Pancreas (tissue), 10 donors: ENCODE data around the gene ASIC2. TPM values are rescaled to one million over a fixed set of nuclear protein-coding genes. Genes with fewer than 3 reads are reported as not detected.

Source experiments
- ATAC-seq, 4 donors: fragments of 200-7000 bp; cut with Tn5 transposase; one replicate each; pipeline versions ENCODE4 v1.8.0 to v1.9.1; 2020; ENCODE audit warnings: mild to moderate bottlenecking in 4 of 4, moderate library complexity in 4 of 4
- DNase-seq, 6 donors: peaks; one replicate each; pipeline ENCODE4 v3.0.0-alpha.2; 2020
- FAIRE-seq: peaks from 2 replicates; lab custom pipeline; 2012; peaks lifted over from hg19 to GRCh38; lab: Jason Lieb, UNC
- H3K27ac ChIP-seq, 4 donors: fragments of 200-600 bp; sonication (generic); 1 replicate in 3 of 4; 2 replicates in 1 of 4; pipeline versions ENCODE4 v1.5.0 to v1.8.0; 2020
- H3K27me3 ChIP-seq, 4 donors: fragments of 200-600 bp; one replicate each; pipeline ENCODE4 v1.8.0; 2021
- H3K36me3 ChIP-seq, 3 donors: fragments of 200-600 bp; sonication (generic) in 1 of 3; one replicate each; pipeline versions ENCODE4 v1.5.0 to v1.8.0; 2020 to 2021
- H3K4me1 ChIP-seq, 3 donors: fragments of 200-600 bp; one replicate each; pipeline ENCODE4 v1.8.0; 2021
- H3K4me3 ChIP-seq, 4 donors: fragments of 200-600 bp; sonication (generic) in 2 of 4; one replicate each; pipeline versions ENCODE4 v1.5.0 to v1.8.0; 2020 to 2021
- H3K9me3 ChIP-seq, 4 donors: fragments of 200-600 bp; one replicate each; pipeline ENCODE4 v1.8.0; 2021
- WGBS, 2 donors: extraction: QIAGEN DNeasy Blood & Tissue Kit; methylation state at CpG; one replicate each; pipeline ENCODE4 v1.1.7; 2013; 5-methylcytosine and 5-hydroxymethylcytosine counted together
- intact Hi-C, 3 donors: fragments of 100-400 bp; cut with DNase I; formaldehyde crosslinking; loops; one replicate each; pipeline versions ENCODE4 v1.11.1 to v1.14.2; 2022
- polyA plus RNA-seq, 2 donors: library from polyadenylated mRNA; stranded (reverse); fragments of 200-250 nt; gene quantifications; one replicate each; pipeline ENCODE4 v1.2.3, GENCODE V29; 2013
- total RNA-seq, 6 donors: library from RNA; stranded (reverse); fragmentation: NEBNext Ultra II Directional in 4 of 6; extraction: Animal tissue kit (Norgen Biotek cat#: 25700) in 4 of 6; gene quantifications; one replicate each; pipeline versions ENCODE4 v1.2.1 to v1.2.4, GENCODE V29; 2021 to 2023
- TF ChIP-seq, protein P1 (sequence below), 4 donors: fragments of 200-600 bp; sonication (generic) in 3 of 4; IDR thresholded peaks; one replicate each; pipeline versions ENCODE4 v1.5.0 to v1.8.0; 2021; ENCODE audit warnings: antibody characterized with exemption in 4 of 4
- donor health status: healthy with polysubstance abuse.
- donor health status: DM: no; HTN: no; CAD: no; lungs with moderate emphysema.
- donor health status: DM: no; HTN: no; CAD: no.
- donor health status: control.
- donor health status: control.
- donor health status: Bipolar disorder and iron deficiency.
- donor health status: DM: yes; HTN: yes; CAD: no.
- donor health status: DM: no; HTN: no; CAD: no.
- donor health status: DM: no; HTN: no; CAD: no.
- donor health status: DM: yes; HTN: yes; CAD: no.

The ASIC2 gene
- total and polyA plus RNA-seq, 8 donors, result 0.09 to 0.14 (median 0.09) TPM; not detected in 5

GRCh38 chr17:33292201-33292980 lies 704 bp downstream of the ASIC2 start:
- Histone ChIP-seq H3K4me1 (peaks cover 0 to 5% (median 0%) of the 10 kb centered on the region in 3 donors), H3K4me3 (peak overlapping the region in 2 of 4 donors; percentile 20 to 35), H3K36me3 (no peaks in the 10 kb centered on the region), H3K27ac (no peak overlapping the region), H3K9me3 (no peaks in the 10 kb centered on the region), H3K27me3 (peaks cover 0 to 20% (median 2%) of the 10 kb centered on the region in 4 donors)
- intact Hi-C loops, result loop anchor here in 1 of 3 donors (10.0 kb wide), 1 partner anchor 238 kb away; no protein-coding TSS in a partner anchor
- 1% methylated on average over 41 to 71 of the region's 72 CpGs for WGBS, 2 donors
- ATAC-seq (peak in 3 of 4 donors; percentile 43 to 74 (median 48)), DNase-seq (peak in 3 of 6 donors; percentile 15 to 62 (median 60)), FAIRE-seq (no peak)
- TF ChIP-seq, protein P1, sequence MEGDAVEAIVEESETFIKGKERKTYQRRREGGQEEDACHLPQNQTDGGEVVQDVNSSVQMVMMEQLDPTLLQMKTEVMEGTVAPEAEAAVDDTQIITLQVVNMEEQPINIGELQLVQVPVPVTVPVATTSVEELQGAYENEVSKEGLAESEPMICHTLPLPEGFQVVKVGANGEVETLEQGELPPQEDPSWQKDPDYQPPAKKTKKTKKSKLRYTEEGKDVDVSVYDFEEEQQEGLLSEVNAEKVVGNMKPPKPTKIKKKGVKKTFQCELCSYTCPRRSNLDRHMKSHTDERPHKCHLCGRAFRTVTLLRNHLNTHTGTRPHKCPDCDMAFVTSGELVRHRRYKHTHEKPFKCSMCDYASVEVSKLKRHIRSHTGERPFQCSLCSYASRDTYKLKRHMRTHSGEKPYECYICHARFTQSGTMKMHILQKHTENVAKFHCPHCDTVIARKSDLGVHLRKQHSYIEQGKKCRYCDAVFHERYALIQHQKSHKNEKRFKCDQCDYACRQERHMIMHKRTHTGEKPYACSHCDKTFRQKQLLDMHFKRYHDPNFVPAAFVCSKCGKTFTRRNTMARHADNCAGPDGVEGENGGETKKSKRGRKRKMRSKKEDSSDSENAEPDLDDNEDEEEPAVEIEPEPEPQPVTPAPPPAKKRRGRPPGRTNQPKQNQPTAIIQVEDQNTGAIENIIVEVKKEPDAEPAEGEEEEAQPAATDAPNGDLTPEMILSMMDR (IDR thresholded peaks at IDR 0.05), result no peak

- 2 to 3% methylated on average over 50 to 104 of the region's 104 CpGs for WGBS, 2 donors
- H3K4me1 ChIP-seq, result peaks cover 0 to 5% (median 0%) of the 10 kb centered on the region in 3 donors
- ATAC-seq (peak in 3 of 4 donors; percentile 27 to 59 (median 44)), DNase-seq (peak in 3 of 6 donors; percentile 15 to 73 (median 67)), FAIRE-seq (no peak)
- H3K36me3 ChIP-seq, result no peaks in the 10 kb centered on the region
- intact Hi-C loops, result loop anchor here in 1 of 3 donors (10.0 kb wide), 1 partner anchor 237 kb away; no protein-coding TSS in a partner anchor
- peaks cover 0 to 20% (median 2%) of the 10 kb centered on the region in 4 donors for H3K27me3 ChIP-seq
- H3K4me3 ChIP-seq, result peak overlapping the region in 2 of 4 donors; percentile 20 to 35
- no peak overlapping the region for H3K27ac ChIP-seq
- TF ChIP-seq, protein P1 (IDR thresholded peaks at IDR 0.05), result no peak
- H3K9me3 ChIP-seq, result no peaks in the 10 kb centered on the region
These were observed 1.6 kb downstream of the ASIC2 start for GRCh38 chr17:33291248-33292200.

DNA sequence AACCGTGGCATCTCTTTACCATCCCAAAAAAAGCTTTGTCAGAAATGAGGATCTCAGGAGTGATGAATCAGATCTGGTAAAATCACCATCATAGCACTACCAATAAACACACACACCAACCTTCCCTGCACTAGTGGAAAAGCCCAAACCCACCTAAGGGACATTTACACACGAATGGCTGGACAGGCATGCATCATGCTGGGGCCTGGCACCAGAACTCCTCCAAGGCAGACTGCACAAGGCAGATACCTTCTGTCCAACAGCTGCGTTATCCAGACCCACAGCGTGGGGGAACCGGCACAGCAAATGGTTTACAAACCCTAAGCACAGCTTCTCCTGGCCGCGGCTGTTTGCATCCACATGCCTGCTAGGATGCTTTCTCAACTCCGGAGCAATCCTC lies 2.8 kb downstream of the ASIC2 start:
- peaks cover 0 to 5% (median 0%) of the 10 kb centered on the region in 3 donors for H3K4me1 ChIP-seq
- no peaks in the 10 kb centered on the region for H3K36me3 ChIP-seq
- no peaks in the 10 kb centered on the region for H3K9me3 ChIP-seq
- FAIRE-seq (no peak), DNase-seq (no peak), ATAC-seq (no peak)
- TF ChIP-seq, protein P1 (IDR thresholded peaks at IDR 0.05), result no peak
- H3K4me3 ChIP-seq, result no peak overlapping the region
- H3K27me3 ChIP-seq, result peaks cover 0 to 20% (median 2%) of the 10 kb centered on the region in 4 donors
- 71 to 84% methylated on average over 8 of the region's 8 CpGs for WGBS, 2 donors
- H3K27ac ChIP-seq, result no peak overlapping the region
- intact Hi-C loops, result loop anchor here in 1 of 3 donors (10.0 kb wide), 1 partner anchor 235 kb away; no protein-coding TSS in a partner anchor

GRCh38 chr17:33288954-33289353 lies 4.1 kb downstream of the ASIC2 start:
- WGBS, 2 donors, result 29 to 40% methylated on average over 1 of the region's 1 CpG
- peaks cover 0 to 11% (median 7%) of the 10 kb centered on the region in 3 donors for H3K4me1 ChIP-seq
- FAIRE-seq (no peak), DNase-seq (no peak), ATAC-seq (no peak)
- H3K4me3 ChIP-seq, result no peak overlapping the region
- H3K27ac ChIP-seq, result no peak overlapping the region
- intact Hi-C loops, result no loop called here
- peaks cover 0 to 14% (median 0%) of the 10 kb centered on the region in 4 donors for H3K27me3 ChIP-seq
- TF ChIP-seq, protein P1 (IDR thresholded peaks at IDR 0.05), result no peak
- no peaks in the 10 kb centered on the region for H3K9me3 ChIP-seq
- no peaks in the 10 kb centered on the region for H3K36me3 ChIP-seq
